Measurements from ENCODE around the gene KLF5.

The KLF5 gene

GRCh38 chr13:73034901-73035300 lies 23.9 kb upstream of the KLF5 start:
- no peak for DNase-seq (ENCODE audit: low read depth)
- TF ChIP-seq, protein P1, sequence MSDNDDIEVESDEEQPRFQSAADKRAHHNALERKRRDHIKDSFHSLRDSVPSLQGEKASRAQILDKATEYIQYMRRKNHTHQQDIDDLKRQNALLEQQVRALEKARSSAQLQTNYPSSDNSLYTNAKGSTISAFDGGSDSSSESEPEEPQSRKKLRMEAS (IDR thresholded peaks at IDR 0.05; ENCODE audit: low read depth, low read length): no peak
- no peak for TF ChIP-seq POLR2A (IDR thresholded peaks at IDR 0.05; ENCODE audit: extremely low read depth, insufficient read length)
- no peak for TF ChIP-seq CTCF (IDR thresholded peaks at IDR 0.05; ENCODE audit: low read depth, low read length)
- TF ChIP-seq MYC (IDR thresholded peaks at IDR 0.05; ENCODE audit: low read depth, low read length): no peak
- no peak overlapping the region for H3K4me3 ChIP-seq (ENCODE audit: low read depth, low read length)

DNA sequence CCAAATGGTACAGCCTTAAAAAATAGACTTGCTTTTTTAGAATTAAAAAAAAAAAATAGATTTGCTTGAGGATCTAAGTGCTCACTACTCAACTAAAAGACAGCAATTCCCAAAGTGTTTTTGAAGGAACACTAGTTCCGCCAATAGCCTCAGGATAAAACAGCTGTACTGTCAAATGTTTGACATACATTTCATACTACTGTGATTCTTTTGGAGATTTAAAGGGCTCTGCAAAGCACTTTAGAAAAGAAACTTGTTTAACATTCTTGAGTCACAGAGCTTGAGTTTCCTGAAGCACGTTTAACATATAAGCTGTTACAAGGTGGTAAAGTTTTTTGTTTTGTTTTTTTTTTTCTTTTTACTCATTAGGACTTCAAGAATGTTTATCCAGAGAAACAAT lies 23.1 kb upstream of the KLF5 start:
- TF ChIP-seq CTCF (IDR thresholded peaks at IDR 0.05; ENCODE audit: low read depth, low read length) (no peak), MYC (IDR thresholded peaks at IDR 0.05; ENCODE audit: low read depth, low read length) (no peak), POLR2A (IDR thresholded peaks at IDR 0.05; ENCODE audit: extremely low read depth, insufficient read length) (no peak)
- TF ChIP-seq, protein P1 (IDR thresholded peaks at IDR 0.05; ENCODE audit: low read depth, low read length): no peak
- DNase-seq (ENCODE audit: low read depth): no peak
- H3K4me3 ChIP-seq (ENCODE audit: low read depth, low read length): no peak overlapping the region

GRCh38 chr13:73036566-73036965 lies 22.2 kb upstream of the KLF5 start:
- no peak for DNase-seq (ENCODE audit: low read depth)
- TF ChIP-seq, protein P1 (IDR thresholded peaks at IDR 0.05; ENCODE audit: low read depth, low read length): no peak
- TF ChIP-seq MYC (IDR thresholded peaks at IDR 0.05; ENCODE audit: low read depth, low read length) (no peak), POLR2A (IDR thresholded peaks at IDR 0.05; ENCODE audit: extremely low read depth, insufficient read length) (no peak), CTCF (IDR thresholded peaks at IDR 0.05; ENCODE audit: low read depth, low read length) (no peak)
- no peak overlapping the region for H3K4me3 ChIP-seq (ENCODE audit: low read depth, low read length)

- TF ChIP-seq CTCF (IDR thresholded peaks at IDR 0.05; ENCODE audit: low read depth, low read length): no peak
- TF ChIP-seq, protein P1 (IDR thresholded peaks at IDR 0.05; ENCODE audit: low read depth, low read length): no peak
- TF ChIP-seq MYC (IDR thresholded peaks at IDR 0.05; ENCODE audit: low read depth, low read length): no peak
- H3K4me3 ChIP-seq (ENCODE audit: low read depth, low read length): no peak overlapping the region
- no peak for DNase-seq (ENCODE audit: low read depth)
These were observed 20.7 kb upstream of the KLF5 start for GRCh38 chr13:73038064-73038463.

DNA sequence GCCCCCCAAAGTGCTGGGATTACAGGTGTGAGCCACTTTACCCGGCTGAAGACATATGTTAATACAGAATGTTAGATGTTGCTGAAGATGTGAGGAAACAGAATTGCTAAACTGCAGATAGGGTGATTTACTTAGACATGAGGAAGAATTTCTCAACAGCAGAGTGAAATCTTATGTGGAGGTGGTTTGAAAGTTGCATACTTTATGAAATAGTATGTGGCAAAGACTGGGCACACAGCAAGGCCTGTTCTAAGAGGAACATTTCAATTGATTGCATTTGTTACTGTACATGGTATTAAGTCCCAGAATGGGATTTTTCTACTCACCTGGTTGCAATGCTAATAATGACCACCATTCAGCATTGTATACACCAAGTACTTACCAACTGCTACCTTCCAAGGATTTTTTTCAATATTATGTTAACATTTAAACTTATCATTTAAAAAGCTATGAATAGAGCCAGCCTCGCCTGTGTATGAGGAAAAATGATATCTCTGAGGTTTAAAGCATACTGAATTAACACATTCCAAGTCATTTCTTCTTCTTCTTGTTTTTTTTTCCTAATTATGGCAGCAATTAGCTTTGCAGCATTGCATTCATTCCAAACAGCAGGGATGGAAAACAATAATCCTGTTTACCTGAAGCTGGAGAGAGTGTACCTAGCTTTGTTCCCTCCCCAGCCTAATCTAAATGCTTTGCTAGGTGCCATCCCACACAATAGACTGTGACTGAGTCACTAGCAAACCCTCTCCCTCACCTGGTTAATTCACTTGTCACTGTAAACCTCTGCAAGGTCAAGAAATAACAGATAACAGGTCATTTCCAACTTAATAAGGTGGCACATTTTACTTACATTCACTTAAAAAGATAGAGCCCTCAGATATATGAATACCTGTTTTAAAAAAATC lies 19.4 kb upstream of the KLF5 start:
- TF ChIP-seq CTCF (IDR thresholded peaks at IDR 0.05; ENCODE audit: low read depth, low read length) (no peak), MYC (IDR thresholded peaks at IDR 0.05; ENCODE audit: low read depth, low read length) (peak; percentile 52; the same call in 1 of the 2 replicates)
- no peak overlapping the region for H3K4me3 ChIP-seq (ENCODE audit: low read depth, low read length)
- no peak for DNase-seq (ENCODE audit: low read depth)

Measured in NB4 (cell line).